ENCODE data around the gene CLNS1A.
"Not testable (repeated sequence)": the region's sequence is repeated elsewhere in the genome, so short reads cannot be mapped to it uniquely, and the experiment has no call there.

The CLNS1A gene

GRCh38 chr11:77656362-77656761 lies 18.8 kb upstream of the CLNS1A start:
- peaks cover 21% of the 10 kb centered on the region for H3K4me1 ChIP-seq (ENCODE audit: control insufficient read depth, insufficient read depth, low read length)
- no peak overlapping the region for H3K9ac ChIP-seq (ENCODE audit: low read length)
- H3K27me3 ChIP-seq (replicated peaks; ENCODE audit: control insufficient read depth, insufficient read depth, low read length): no peaks in the 10 kb centered on the region
- H3K36me3 ChIP-seq (ENCODE audit: control insufficient read depth, insufficient read depth, low read length, severe bottlenecking): no peaks in the 10 kb centered on the region
- no peak for DNase-seq (ENCODE audit: low read depth)
- H3K9me3 ChIP-seq (ENCODE audit: control insufficient read depth, low read length): no peaks in the 10 kb centered on the region
- no peak overlapping the region for H3K4me3 ChIP-seq (ENCODE audit: low read length)

- Histone ChIP-seq H3K4me3 (ENCODE audit: low read length) (no peak overlapping the region), H3K9me3 (ENCODE audit: control insufficient read depth, low read length) (no peaks in the 10 kb centered on the region), H3K9ac (ENCODE audit: low read length) (no peak overlapping the region), H3K4me1 (ENCODE audit: control insufficient read depth, insufficient read depth, low read length) (peaks cover 15% of the 10 kb centered on the region), H3K36me3 (ENCODE audit: control insufficient read depth, insufficient read depth, low read length, severe bottlenecking) (no peaks in the 10 kb centered on the region), H3K27me3 (replicated peaks; ENCODE audit: control insufficient read depth, insufficient read depth, low read length) (no peaks in the 10 kb centered on the region)
- DNase-seq (ENCODE audit: low read depth): no peak
Measured at GRCh38 chr11:77654770-77655434, 17.3 kb upstream of the CLNS1A start.

- Histone ChIP-seq H3K4me1 (ENCODE audit: control insufficient read depth, insufficient read depth, low read length) (peaks cover 5% of the 10 kb centered on the region), H3K36me3 (ENCODE audit: control insufficient read depth, insufficient read depth, low read length, severe bottlenecking) (no peaks in the 10 kb centered on the region), H3K9ac (ENCODE audit: low read length) (no peak overlapping the region), H3K27me3 (replicated peaks; ENCODE audit: control insufficient read depth, insufficient read depth, low read length) (no peaks in the 10 kb centered on the region), H3K4me3 (ENCODE audit: low read length) (no peak overlapping the region), H3K9me3 (ENCODE audit: control insufficient read depth, low read length) (no peaks in the 10 kb centered on the region)
- no peak for DNase-seq (ENCODE audit: low read depth)
Measured at GRCh38 chr11:77650123-77650522, 12.5 kb upstream of the CLNS1A start.

GRCh38 chr11:77647654-77648305 lies 10.2 kb upstream of the CLNS1A start:
- Histone ChIP-seq H3K9ac (ENCODE audit: low read length) (no peak overlapping the region), H3K27me3 (replicated peaks; ENCODE audit: control insufficient read depth, insufficient read depth, low read length) (no peaks in the 10 kb centered on the region), H3K4me1 (ENCODE audit: control insufficient read depth, insufficient read depth, low read length) (peaks cover 5% of the 10 kb centered on the region), H3K4me3 (ENCODE audit: low read length) (no peak overlapping the region), H3K9me3 (ENCODE audit: control insufficient read depth, low read length) (no peaks in the 10 kb centered on the region), H3K36me3 (ENCODE audit: control insufficient read depth, insufficient read depth, low read length, severe bottlenecking) (no peaks in the 10 kb centered on the region)
- no peak for DNase-seq (ENCODE audit: low read depth)

GRCh38 chr11:77644887-77645286 lies 7.3 kb upstream of the CLNS1A start:
- H3K9ac ChIP-seq (ENCODE audit: low read length): no peak overlapping the region
- H3K27me3 ChIP-seq (replicated peaks; ENCODE audit: control insufficient read depth, insufficient read depth, low read length): no peaks in the 10 kb centered on the region
- H3K9me3 ChIP-seq (ENCODE audit: control insufficient read depth, low read length): no peaks in the 10 kb centered on the region
- H3K4me3 ChIP-seq (ENCODE audit: low read length): no peak overlapping the region
- DNase-seq (ENCODE audit: low read depth): no peak
- H3K36me3 ChIP-seq (ENCODE audit: control insufficient read depth, insufficient read depth, low read length, severe bottlenecking): no peaks in the 10 kb centered on the region
- H3K4me1 ChIP-seq (ENCODE audit: control insufficient read depth, insufficient read depth, low read length): peaks cover 8% of the 10 kb centered on the region

GRCh38 chr11:77642228-77642627 lies 4.6 kb upstream of the CLNS1A start:
- Histone ChIP-seq H3K36me3 (ENCODE audit: control insufficient read depth, insufficient read depth, low read length, severe bottlenecking) (no peaks in the 10 kb centered on the region), H3K27me3 (replicated peaks; ENCODE audit: control insufficient read depth, insufficient read depth, low read length) (no peaks in the 10 kb centered on the region), H3K9ac (ENCODE audit: low read length) (no peak overlapping the region), H3K4me1 (ENCODE audit: control insufficient read depth, insufficient read depth, low read length) (peaks cover 8% of the 10 kb centered on the region), H3K4me3 (ENCODE audit: low read length) (no peak overlapping the region), H3K9me3 (ENCODE audit: control insufficient read depth, low read length) (no peaks in the 10 kb centered on the region)
- no peak for DNase-seq (ENCODE audit: low read depth)

- peak; percentile 31 for DNase-seq (ENCODE audit: low read depth)
Measured at GRCh38 chr11:77636731-77637344, 756 bp downstream of the CLNS1A start.

GRCh38 chr11:77633926-77634325 lies 3.7 kb downstream of the CLNS1A start:
- not testable (repeated sequence) for H3K4me3 ChIP-seq (ENCODE audit: low read length); H3K9ac ChIP-seq (ENCODE audit: low read length); H3K36me3 ChIP-seq (ENCODE audit: control insufficient read depth, insufficient read depth, low read length, severe bottlenecking); H3K27me3 ChIP-seq (replicated peaks; ENCODE audit: control insufficient read depth, insufficient read depth, low read length); H3K9me3 ChIP-seq (ENCODE audit: control insufficient read depth, low read length)
- DNase-seq (ENCODE audit: low read depth): peak; percentile 19
- H3K4me1 ChIP-seq (ENCODE audit: control insufficient read depth, insufficient read depth, low read length): peaks cover 20% of the 10 kb centered on the region

More at GRCh38 chr11:77636731-77637344, 756 bp downstream of the CLNS1A start:
- peak overlapping the region; percentile 97 for H3K9ac ChIP-seq (ENCODE audit: low read length)
- no peaks in the 10 kb centered on the region for H3K9me3 ChIP-seq (ENCODE audit: control insufficient read depth, low read length)
- no peaks in the 10 kb centered on the region for H3K36me3 ChIP-seq (ENCODE audit: control insufficient read depth, insufficient read depth, low read length, severe bottlenecking)
- H3K27me3 ChIP-seq (replicated peaks; ENCODE audit: control insufficient read depth, insufficient read depth, low read length): no peaks in the 10 kb centered on the region
- peak overlapping the region; percentile 98 for H3K4me3 ChIP-seq (ENCODE audit: low read length)
- H3K4me1 ChIP-seq (ENCODE audit: control insufficient read depth, insufficient read depth, low read length): peaks cover 21% of the 10 kb centered on the region

- Histone ChIP-seq H3K27me3 (replicated peaks; ENCODE audit: control insufficient read depth, insufficient read depth, low read length) (no peaks in the 10 kb centered on the region), H3K9me3 (ENCODE audit: control insufficient read depth, low read length) (no peaks in the 10 kb centered on the region), H3K36me3 (ENCODE audit: control insufficient read depth, insufficient read depth, low read length, severe bottlenecking) (peaks cover 8% of the 10 kb centered on the region), H3K4me3 (ENCODE audit: low read length) (no peak overlapping the region), H3K4me1 (ENCODE audit: control insufficient read depth, insufficient read depth, low read length) (peaks cover 4% of the 10 kb centered on the region), H3K9ac (ENCODE audit: low read length) (no peak overlapping the region)
- DNase-seq (ENCODE audit: low read depth): no peak
Measured at GRCh38 chr11:77630157-77630710, 7.4 kb downstream of the CLNS1A start.

GRCh38 chr11:77619576-77620198 lies 17.9 kb downstream of the CLNS1A start:
- no peaks in the 10 kb centered on the region for H3K27me3 ChIP-seq (replicated peaks; ENCODE audit: control insufficient read depth, insufficient read depth, low read length)
- DNase-seq (ENCODE audit: low read depth): peak; percentile 86

GRCh38 chr11:77617892-77618291 lies 19.7 kb downstream of the CLNS1A start:
- no peaks in the 10 kb centered on the region for H3K9me3 ChIP-seq (ENCODE audit: control insufficient read depth, low read length)
- DNase-seq (ENCODE audit: low read depth): peak; percentile 35
- peak overlapping the region; percentile 66 for H3K9ac ChIP-seq (ENCODE audit: low read length)
- peaks cover 20% of the 10 kb centered on the region for H3K4me1 ChIP-seq (ENCODE audit: control insufficient read depth, insufficient read depth, low read length)
- peaks cover 52% of the 10 kb centered on the region for H3K36me3 ChIP-seq (ENCODE audit: control insufficient read depth, insufficient read depth, low read length, severe bottlenecking)
- no peaks in the 10 kb centered on the region for H3K27me3 ChIP-seq (replicated peaks; ENCODE audit: control insufficient read depth, insufficient read depth, low read length)
- peak overlapping the region; percentile 43 for H3K4me3 ChIP-seq (ENCODE audit: low read length)

More at GRCh38 chr11:77619576-77620198, 17.9 kb downstream of the CLNS1A start:
- no peak overlapping the region for H3K9ac ChIP-seq (ENCODE audit: low read length)
- peaks cover 20% of the 10 kb centered on the region for H3K4me1 ChIP-seq (ENCODE audit: control insufficient read depth, insufficient read depth, low read length)
- H3K9me3 ChIP-seq (ENCODE audit: control insufficient read depth, low read length): no peaks in the 10 kb centered on the region
- H3K4me3 ChIP-seq (ENCODE audit: low read length): no peak overlapping the region
- peaks cover 56% of the 10 kb centered on the region for H3K36me3 ChIP-seq (ENCODE audit: control insufficient read depth, insufficient read depth, low read length, severe bottlenecking)

Data from adipocyte (in vitro differentiated cells).